GM18511 (cell line): ENCODE measurements around the gene CEBPZOS.

ENCODE experiments used
- ATAC-seq: cut with Tn5 transposase; IDR thresholded peaks from one replicate; pipeline ENCODE4 v1.9.1; 2021; ENCODE audit warnings: mild to moderate bottlenecking, moderate library complexity; ENCODE audit not compliant: unreplicated experiment

Gene CEBPZOS

DNA sequence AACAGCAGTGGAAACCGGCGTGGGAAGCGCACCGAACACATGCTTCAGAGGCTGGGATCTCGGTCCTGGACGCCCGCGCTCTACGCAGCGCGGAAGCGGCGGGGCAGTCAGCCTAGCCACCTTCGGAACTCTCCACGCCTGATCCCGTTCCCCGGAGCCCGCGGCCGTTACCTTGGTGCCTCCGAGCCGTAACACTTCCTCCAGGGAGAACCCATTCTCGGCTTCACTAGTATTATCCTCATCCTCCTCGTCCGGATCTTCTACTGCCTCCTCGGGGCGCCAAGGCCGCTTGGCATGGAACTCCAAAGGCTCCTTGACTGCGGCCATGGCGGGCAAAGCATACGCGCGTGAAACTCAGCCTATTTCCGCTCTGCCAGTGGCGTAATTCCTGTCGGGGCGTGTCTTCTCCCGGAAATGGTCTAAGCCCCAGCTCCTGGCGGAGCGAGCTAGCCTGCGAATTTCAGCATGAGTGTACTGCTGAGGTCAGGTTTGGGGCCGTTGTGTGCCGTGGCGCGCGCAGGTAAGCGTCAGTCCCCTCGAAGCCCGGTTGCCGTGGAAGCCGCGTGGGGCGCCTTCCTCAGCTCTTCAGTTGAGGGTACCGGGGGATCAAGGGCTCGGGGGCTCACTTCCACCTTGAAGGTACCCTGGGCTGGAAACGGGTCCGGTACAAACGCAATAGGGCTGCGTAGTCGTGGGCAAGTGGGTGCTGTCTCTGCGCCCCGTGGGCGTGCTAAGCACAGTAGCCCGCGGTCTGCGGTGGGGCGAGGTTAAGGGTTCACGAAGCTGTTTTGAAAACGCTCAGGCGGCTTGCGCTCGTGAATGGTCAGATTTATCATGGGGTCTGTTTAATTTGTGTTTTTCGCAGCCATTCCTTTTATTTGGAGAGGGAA, 35.2 kb downstream of the CEBPZOS start, which contains the start of the genes CEBPZ and NDUFAF7:
TSS of gene CEBPZ (minus strand) at position 356 of the 890 bp plus-strand sequence. CDS start at position 327, 29 bp downstream.
TSS of gene NDUFAF7 (plus strand) at position 418 of the 890 bp plus-strand sequence. CDS start at position 466, 48 bp downstream.
- ATAC-seq = peak; percentile 97

DNA sequence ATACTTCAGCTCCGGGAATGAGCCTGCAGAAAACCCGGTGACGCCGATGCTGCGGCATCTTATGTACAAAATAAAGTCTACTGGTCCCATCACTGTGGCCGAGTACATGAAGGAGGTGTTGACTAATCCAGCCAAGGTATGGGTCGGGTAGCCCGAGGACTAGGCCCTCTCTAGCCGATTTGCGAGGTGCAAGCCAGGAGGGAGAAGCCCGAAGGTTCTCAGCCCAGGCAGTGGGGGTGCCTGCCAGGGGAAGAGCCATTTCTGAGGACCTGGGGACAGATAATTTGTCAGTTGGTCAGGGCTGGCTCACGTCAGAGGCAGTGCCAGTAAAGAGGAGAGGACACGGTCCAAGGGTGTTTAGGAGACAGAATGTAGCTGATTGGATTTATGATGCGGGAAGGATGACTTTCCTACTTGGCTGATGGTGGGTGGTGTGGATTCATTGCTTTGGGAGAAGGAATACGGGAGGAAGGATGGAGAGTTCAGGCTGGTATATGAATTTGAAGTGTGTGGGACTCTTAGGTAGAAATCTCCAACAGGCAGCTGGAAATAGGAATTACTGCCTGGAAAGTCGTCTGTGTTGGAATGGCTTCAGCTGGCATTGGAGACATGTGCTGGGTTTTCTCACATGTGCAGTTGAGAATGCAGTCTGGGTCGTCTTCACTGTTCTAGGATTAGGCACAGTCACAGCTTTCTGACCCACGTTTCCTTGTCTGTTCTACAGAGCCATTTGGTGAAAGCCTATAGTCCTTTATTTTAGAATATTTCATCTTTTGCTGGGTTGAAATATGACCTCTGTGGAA, 36.0 kb downstream of the CEBPZOS start:
- peak; percentile 16 for ATAC-seq

DNA sequence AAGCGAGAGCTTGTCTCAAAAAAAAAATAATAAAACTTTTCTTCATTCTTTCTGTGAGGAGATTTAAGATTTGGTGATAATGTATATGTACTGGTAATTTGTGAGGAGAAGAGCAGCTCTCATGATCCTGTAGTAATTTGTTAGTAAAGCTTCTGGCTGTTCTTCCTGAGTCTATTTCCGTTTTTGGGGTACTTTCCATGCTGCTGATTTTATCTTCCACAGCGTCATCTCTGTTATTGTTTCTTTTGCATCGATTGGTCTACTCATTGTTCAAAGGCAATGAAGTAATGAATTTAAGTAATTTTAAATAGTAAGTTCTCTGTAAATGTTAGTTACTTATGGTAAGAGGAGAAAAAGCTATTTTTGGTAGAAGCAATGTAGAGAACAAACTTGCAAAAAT, 47.1 kb downstream of the CEBPZOS start:
- no peak for ATAC-seq

DNA sequence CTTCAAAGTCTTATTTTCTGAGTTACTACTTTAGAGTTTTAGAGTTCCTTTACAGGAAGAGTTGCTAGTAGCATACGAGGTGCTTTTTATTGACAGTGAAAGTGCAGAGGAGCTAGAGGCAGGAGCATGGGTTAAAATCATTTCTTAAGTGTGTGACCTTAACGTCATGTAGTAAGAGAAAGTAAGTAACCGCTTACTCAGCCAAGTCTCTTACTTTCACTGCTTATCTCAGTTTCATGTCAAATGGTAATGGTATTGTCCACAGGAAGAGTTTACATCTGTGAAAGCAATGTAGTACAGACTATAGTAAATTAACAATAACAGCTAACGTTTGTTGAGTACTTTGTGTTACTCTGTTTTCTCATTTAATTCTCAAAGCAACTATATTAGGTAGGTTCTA, 47.7 kb downstream of the CEBPZOS start:
- ATAC-seq = peak; percentile 81

DNA sequence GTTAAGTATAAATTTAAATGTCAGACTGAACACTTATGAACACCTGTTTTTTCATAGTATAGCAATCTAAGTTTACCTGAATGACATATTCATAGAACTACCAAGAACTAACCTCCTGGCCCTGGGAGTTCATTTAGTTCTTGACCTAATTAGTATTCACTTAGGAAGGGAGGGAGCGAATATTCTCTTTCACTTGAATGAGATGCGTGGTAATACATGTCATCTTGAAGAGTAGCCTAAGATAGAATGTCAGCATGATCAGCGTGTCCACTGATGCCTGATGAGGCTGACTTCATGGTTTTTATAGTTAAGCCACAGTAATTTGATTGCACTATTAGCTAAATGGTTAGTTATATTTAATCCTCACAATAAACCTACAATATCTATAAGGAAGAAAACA, 48.5 kb downstream of the CEBPZOS start:
- ATAC-seq = no peak

DNA sequence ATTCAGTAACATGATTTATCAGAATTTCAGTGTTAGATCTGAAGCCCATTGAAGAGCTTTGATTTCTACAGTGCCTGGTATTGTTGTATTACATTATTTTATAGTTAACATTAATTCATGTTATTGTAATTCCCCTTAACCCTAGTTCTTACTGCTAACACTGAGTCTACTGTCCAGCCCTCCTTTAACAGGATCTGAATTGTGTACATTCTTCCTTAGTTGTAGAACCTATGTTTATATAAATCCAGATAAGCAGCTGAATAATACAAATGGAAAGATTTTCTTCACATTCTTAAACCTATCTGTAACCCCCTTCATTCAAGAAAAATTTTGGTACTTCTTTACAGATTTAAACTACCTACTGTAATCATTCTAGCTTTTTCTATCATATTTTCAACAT, 49.9 kb downstream of the CEBPZOS start:
- ATAC-seq = no peak

DNA sequence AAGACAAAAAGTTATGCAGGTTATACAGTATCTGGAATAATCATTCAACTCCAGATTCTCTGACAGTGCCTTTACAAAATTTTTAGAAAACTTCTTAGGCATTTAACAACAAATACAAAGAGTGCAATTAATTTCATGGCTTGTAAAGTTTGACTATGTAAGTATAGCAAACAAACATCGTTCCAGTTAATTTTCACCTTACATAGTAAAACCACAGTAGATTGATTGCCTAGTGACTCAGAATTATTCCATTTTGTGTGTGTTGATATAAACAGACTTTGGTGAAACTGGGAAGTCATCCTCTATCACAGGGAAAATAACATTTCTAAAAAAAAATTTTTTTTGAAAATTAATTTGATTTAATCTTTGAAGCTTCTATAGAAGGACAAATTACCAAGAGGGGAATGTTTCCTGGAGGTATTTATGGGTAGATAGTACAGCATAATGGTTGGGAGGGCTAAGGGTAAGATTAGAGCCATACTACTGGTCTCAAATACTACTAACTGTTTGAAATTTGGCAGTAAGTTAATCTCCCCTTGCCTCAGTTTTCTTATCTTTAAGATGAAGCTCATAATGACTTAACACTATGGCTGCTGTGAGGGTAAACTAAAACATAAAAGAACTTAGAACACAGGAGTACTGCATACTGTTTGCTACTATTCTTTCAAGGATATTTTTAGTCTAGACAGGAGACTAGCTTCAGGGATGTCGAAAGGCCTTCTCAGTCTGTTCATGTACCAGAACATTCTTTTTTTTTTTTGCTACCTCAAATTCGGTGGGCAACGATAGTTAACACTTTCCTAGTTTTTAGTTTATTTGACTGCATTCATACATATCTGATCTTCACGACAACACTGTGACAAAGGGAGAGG, 54.8 kb downstream of the CEBPZOS start:
- no peak for ATAC-seq
